ENCODE data around the gene TPPP. TPM values are rescaled to one million over a fixed set of nuclear protein-coding genes. Genes with fewer than 3 reads are reported as not detected.
"Not testable (repeated sequence)": the region's sequence is repeated elsewhere in the genome, so short reads cannot be mapped to it uniquely, and the experiment has no call there.

Gene TPPP
- polyA plus RNA-seq, 1 donor (not counting 4 experiments of a cell fraction or from before 2014, with no cell fraction given): 0.88 TPM

- DNase-seq (ENCODE audit: low read depth, low spot score); H2AFZ ChIP-seq (ENCODE audit: control insufficient read depth, low read length); H3K36me3 ChIP-seq (ENCODE audit: control insufficient read depth in 2 of 2, extremely low read depth in 1 of 2, insufficient read depth in 2 of 2, low read length in 2 of 2); H3K4me3 ChIP-seq (ENCODE audit: control insufficient read depth in 2 of 3, extremely low read depth in 1 of 3, insufficient read depth in 2 of 3, low read depth in 1 of 3, low read length in 3 of 3); H3K27ac ChIP-seq (ENCODE audit: control insufficient read depth, insufficient read depth, low read length); H3K27me3 ChIP-seq (ENCODE audit: control insufficient read depth, extremely low read depth, insufficient read depth, low read length); FAIRE-seq; H3K9me1 ChIP-seq (ENCODE audit: control insufficient read depth, extremely low read depth, insufficient read depth, low read length); dilution Hi-C loops (cut with MboI; ENCODE audit: extremely low pct_ligation_motif_present, low sequenced_read_pairs); H3K4me2 ChIP-seq (ENCODE audit: control insufficient read depth, extremely low read depth, insufficient read depth, low read depth, low read length); H3K9me3 ChIP-seq (ENCODE audit: control insufficient read depth, low read depth, low read length); H3K4me1 ChIP-seq (ENCODE audit: control insufficient read depth, extremely low read depth, insufficient read depth, low read length); H3K79me2 ChIP-seq (ENCODE audit: control insufficient read depth, insufficient read depth, low read length); H4K20me1 ChIP-seq (ENCODE audit: control insufficient read depth, extremely low read depth, insufficient read depth, low read length); H3K9ac ChIP-seq (ENCODE audit: control insufficient read depth, extremely low read depth, insufficient read depth, low read length): not testable (repeated sequence)
Measured at GRCh38 chr5:729225-729624, 36.1 kb upstream of the TPPP start.

DNA sequence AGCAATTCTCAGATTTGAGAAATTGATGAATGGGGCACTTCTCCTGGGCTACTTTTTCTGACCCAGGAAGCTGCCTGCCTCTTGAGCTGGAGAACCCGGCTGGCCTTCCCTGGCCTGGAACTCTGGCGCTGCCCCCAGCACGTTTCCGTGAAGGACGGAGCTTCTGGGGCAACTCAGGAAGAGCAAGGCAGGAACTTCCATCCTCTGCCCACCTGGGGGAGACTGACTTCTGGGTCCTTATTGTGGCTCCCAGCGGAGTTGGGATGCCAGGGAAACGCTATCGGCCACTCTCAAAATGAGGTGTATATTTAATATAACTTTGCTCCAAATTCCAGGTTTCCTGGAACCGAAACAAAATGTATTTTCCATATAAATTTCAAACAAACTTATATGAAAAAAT, 33.9 kb upstream of the TPPP start:
- H3K9me3 ChIP-seq (ENCODE audit: control insufficient read depth, low read depth, low read length); H3K27ac ChIP-seq (ENCODE audit: control insufficient read depth, insufficient read depth, low read length); DNase-seq (ENCODE audit: low read depth, low spot score); H3K4me2 ChIP-seq (ENCODE audit: control insufficient read depth, extremely low read depth, insufficient read depth, low read depth, low read length); H3K4me3 ChIP-seq (ENCODE audit: control insufficient read depth in 2 of 3, extremely low read depth in 1 of 3, insufficient read depth in 2 of 3, low read depth in 1 of 3, low read length in 3 of 3); H4K20me1 ChIP-seq (ENCODE audit: control insufficient read depth, extremely low read depth, insufficient read depth, low read length); H3K36me3 ChIP-seq (ENCODE audit: control insufficient read depth in 2 of 2, extremely low read depth in 1 of 2, insufficient read depth in 2 of 2, low read length in 2 of 2); H3K4me1 ChIP-seq (ENCODE audit: control insufficient read depth, extremely low read depth, insufficient read depth, low read length); H3K79me2 ChIP-seq (ENCODE audit: control insufficient read depth, insufficient read depth, low read length); FAIRE-seq; H3K27me3 ChIP-seq (ENCODE audit: control insufficient read depth, extremely low read depth, insufficient read depth, low read length); H3K9ac ChIP-seq (ENCODE audit: control insufficient read depth, extremely low read depth, insufficient read depth, low read length); H3K9me1 ChIP-seq (ENCODE audit: control insufficient read depth, extremely low read depth, insufficient read depth, low read length); dilution Hi-C loops (cut with MboI; ENCODE audit: extremely low pct_ligation_motif_present, low sequenced_read_pairs); H2AFZ ChIP-seq (ENCODE audit: control insufficient read depth, low read length): not testable (repeated sequence)

- FAIRE-seq; dilution Hi-C loops (cut with MboI; ENCODE audit: extremely low pct_ligation_motif_present, low sequenced_read_pairs): not testable (repeated sequence)
Measured at GRCh38 chr5:723865-724264, 30.7 kb upstream of the TPPP start.

DNA sequence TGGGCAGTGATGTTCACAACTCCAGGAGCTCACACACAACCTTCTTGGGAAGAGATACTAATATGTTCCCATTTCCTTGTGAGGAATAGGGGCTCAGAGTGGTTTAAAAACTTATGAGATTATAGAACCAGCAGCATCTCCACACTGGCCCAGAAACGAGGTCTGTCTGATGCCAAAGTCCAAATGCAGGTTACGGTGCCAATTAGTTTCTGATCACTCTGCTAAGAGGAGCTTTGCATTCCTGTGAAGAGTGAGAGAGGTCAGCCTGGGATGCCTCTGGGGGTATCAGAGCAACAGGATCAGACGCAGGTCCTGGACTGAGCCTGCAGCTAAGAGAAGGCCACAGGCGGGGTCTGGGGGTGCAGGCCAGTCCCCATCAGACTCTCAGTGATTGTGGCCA, 30.2 kb upstream of the TPPP start:
- dilution Hi-C loops (cut with MboI; ENCODE audit: extremely low pct_ligation_motif_present, low sequenced_read_pairs); FAIRE-seq; DNase-seq (ENCODE audit: low read depth, low spot score); H3K4me2 ChIP-seq (ENCODE audit: control insufficient read depth, extremely low read depth, insufficient read depth, low read depth, low read length); H4K20me1 ChIP-seq (ENCODE audit: control insufficient read depth, extremely low read depth, insufficient read depth, low read length); H3K4me1 ChIP-seq (ENCODE audit: control insufficient read depth, extremely low read depth, insufficient read depth, low read length); H2AFZ ChIP-seq (ENCODE audit: control insufficient read depth, low read length); H3K9me3 ChIP-seq (ENCODE audit: control insufficient read depth, low read depth, low read length); H3K36me3 ChIP-seq (ENCODE audit: control insufficient read depth in 2 of 2, extremely low read depth in 1 of 2, insufficient read depth in 2 of 2, low read length in 2 of 2); H3K9ac ChIP-seq (ENCODE audit: control insufficient read depth, extremely low read depth, insufficient read depth, low read length); H3K27ac ChIP-seq (ENCODE audit: control insufficient read depth, insufficient read depth, low read length); H3K79me2 ChIP-seq (ENCODE audit: control insufficient read depth, insufficient read depth, low read length); H3K9me1 ChIP-seq (ENCODE audit: control insufficient read depth, extremely low read depth, insufficient read depth, low read length); H3K4me3 ChIP-seq (ENCODE audit: control insufficient read depth in 2 of 3, extremely low read depth in 1 of 3, insufficient read depth in 2 of 3, low read depth in 1 of 3, low read length in 3 of 3); H3K27me3 ChIP-seq (ENCODE audit: control insufficient read depth, extremely low read depth, insufficient read depth, low read length): not testable (repeated sequence)

More at GRCh38 chr5:723865-724264, 30.7 kb upstream of the TPPP start:
- not testable (repeated sequence) for H3K4me3 ChIP-seq (ENCODE audit: control insufficient read depth in 2 of 3, extremely low read depth in 1 of 3, insufficient read depth in 2 of 3, low read depth in 1 of 3, low read length in 3 of 3); H3K4me2 ChIP-seq (ENCODE audit: control insufficient read depth, extremely low read depth, insufficient read depth, low read depth, low read length); H2AFZ ChIP-seq (ENCODE audit: control insufficient read depth, low read length); H4K20me1 ChIP-seq (ENCODE audit: control insufficient read depth, extremely low read depth, insufficient read depth, low read length); H3K79me2 ChIP-seq (ENCODE audit: control insufficient read depth, insufficient read depth, low read length); DNase-seq (ENCODE audit: low read depth, low spot score); H3K9me1 ChIP-seq (ENCODE audit: control insufficient read depth, extremely low read depth, insufficient read depth, low read length); H3K36me3 ChIP-seq (ENCODE audit: control insufficient read depth in 2 of 2, extremely low read depth in 1 of 2, insufficient read depth in 2 of 2, low read length in 2 of 2); H3K27ac ChIP-seq (ENCODE audit: control insufficient read depth, insufficient read depth, low read length); H3K9me3 ChIP-seq (ENCODE audit: control insufficient read depth, low read depth, low read length); H3K27me3 ChIP-seq (ENCODE audit: control insufficient read depth, extremely low read depth, insufficient read depth, low read length); H3K4me1 ChIP-seq (ENCODE audit: control insufficient read depth, extremely low read depth, insufficient read depth, low read length); H3K9ac ChIP-seq (ENCODE audit: control insufficient read depth, extremely low read depth, insufficient read depth, low read length)

DNA sequence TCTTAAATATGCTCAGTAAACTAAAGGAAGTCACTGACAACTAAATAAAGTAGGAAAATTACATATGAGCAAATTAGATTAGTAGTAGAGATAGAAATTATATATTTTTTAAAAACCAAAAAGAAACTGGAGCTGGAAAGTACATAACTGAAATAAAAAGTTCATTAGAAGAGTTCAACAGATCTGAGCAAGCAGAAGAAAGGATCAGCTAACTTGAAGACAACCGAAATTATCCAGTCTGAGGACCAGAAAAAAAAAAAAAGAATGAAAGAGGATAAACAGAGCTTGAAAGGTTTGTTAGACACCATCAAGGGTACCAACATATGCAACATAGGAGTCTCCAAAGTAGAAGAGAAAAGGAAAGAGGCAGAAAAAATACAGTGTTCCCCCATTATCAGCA, 26.2 kb upstream of the TPPP start:
- H3K4me1 ChIP-seq (ENCODE audit: control insufficient read depth, extremely low read depth, insufficient read depth, low read length); H3K79me2 ChIP-seq (ENCODE audit: control insufficient read depth, insufficient read depth, low read length); H3K4me2 ChIP-seq (ENCODE audit: control insufficient read depth, extremely low read depth, insufficient read depth, low read depth, low read length); H3K27me3 ChIP-seq (ENCODE audit: control insufficient read depth, extremely low read depth, insufficient read depth, low read length); FAIRE-seq; DNase-seq (ENCODE audit: low read depth, low spot score); H3K9me1 ChIP-seq (ENCODE audit: control insufficient read depth, extremely low read depth, insufficient read depth, low read length); H3K9me3 ChIP-seq (ENCODE audit: control insufficient read depth, low read depth, low read length); H3K36me3 ChIP-seq (ENCODE audit: control insufficient read depth in 2 of 2, extremely low read depth in 1 of 2, insufficient read depth in 2 of 2, low read length in 2 of 2); H4K20me1 ChIP-seq (ENCODE audit: control insufficient read depth, extremely low read depth, insufficient read depth, low read length); H3K4me3 ChIP-seq (ENCODE audit: control insufficient read depth in 2 of 3, extremely low read depth in 1 of 3, insufficient read depth in 2 of 3, low read depth in 1 of 3, low read length in 3 of 3); dilution Hi-C loops (cut with MboI; ENCODE audit: extremely low pct_ligation_motif_present, low sequenced_read_pairs); H3K9ac ChIP-seq (ENCODE audit: control insufficient read depth, extremely low read depth, insufficient read depth, low read length); H3K27ac ChIP-seq (ENCODE audit: control insufficient read depth, insufficient read depth, low read length); H2AFZ ChIP-seq (ENCODE audit: control insufficient read depth, low read length): not testable (repeated sequence)

Data from keratinocyte (primary cell).